ENCODE results near the gene TRRAP.

- TF ChIP-seq POLR2A (IDR thresholded peaks at IDR 0.05): no peak
- TF ChIP-seq CTCF (IDR thresholded peaks at IDR 0.05): no peak
Observed at GRCh38 chr7:98881561-98882315, 3.4 kb downstream of the TRRAP start.
